Skeletal muscle satellite cell (primary cell): ENCODE data around the gene TMEM44.
A peak's percentile ranks its signal among the peaks of the same experiment; 100 is the strongest.

Experiments used
- H3K27me3 ChIP-seq: 2 replicates; pipeline ENCODE4 v1.7.0; 2013; ENCODE audit warnings: low read length; ENCODE audit not compliant: control insufficient read depth, insufficient read depth
- H3K36me3 ChIP-seq: 2 replicates; pipeline ENCODE4 v1.7.0; 2013; ENCODE audit warnings: mild to moderate bottlenecking, control low read depth, low read length; ENCODE audit not compliant: insufficient read depth
- H3K4me1 ChIP-seq: 2 replicates; pipeline ENCODE4 v1.7.0; 2013; ENCODE audit warnings: low read length; ENCODE audit not compliant: control insufficient read depth, insufficient read depth
- H3K4me2 ChIP-seq: 2 replicates; pipeline ENCODE4 v1.7.0; 2013; ENCODE audit warnings: mild to moderate bottlenecking, low read length
- H3K4me3 ChIP-seq: 2 replicates; pipeline ENCODE4 v1.7.0; 2013; ENCODE audit warnings: low read length
- H3K9ac ChIP-seq: 2 replicates; pipeline ENCODE4 v1.7.0; 2013; ENCODE audit warnings: mild to moderate bottlenecking, low read depth, low read length, moderate library complexity
- H3K9me3 ChIP-seq: replicated peaks from 2 replicates; pipeline ENCODE4 v1.7.0; 2013; ENCODE audit warnings: mild to moderate bottlenecking, control low read depth, low read length

TMEM44 gene

GRCh38 chr3:194561306-194561974, 71.8 kb downstream of the TMEM44 start:
- H3K27me3 ChIP-seq, result no peaks in the 10 kb centered on the region
- H3K4me3 ChIP-seq, result no peak overlapping the region
- H3K9ac ChIP-seq, result no peak overlapping the region

GRCh38 chr3:194560047-194560446, 73.2 kb downstream of the TMEM44 start:
- peaks cover 15% of the 10 kb centered on the region for H3K4me1 ChIP-seq
- H3K9me3 ChIP-seq, result no peaks in the 10 kb centered on the region
- H3K9ac ChIP-seq, result no peak overlapping the region
- H3K4me2 ChIP-seq, result no peak overlapping the region
- no peaks in the 10 kb centered on the region for H3K27me3 ChIP-seq
- no peak overlapping the region for H3K4me3 ChIP-seq
- no peaks in the 10 kb centered on the region for H3K36me3 ChIP-seq

More at GRCh38 chr3:194561306-194561974, 71.8 kb downstream of the TMEM44 start:
- H3K9me3 ChIP-seq, result no peaks in the 10 kb centered on the region
- peaks cover 19% of the 10 kb centered on the region for H3K4me1 ChIP-seq
- H3K36me3 ChIP-seq, result no peaks in the 10 kb centered on the region
- H3K4me2 ChIP-seq, result no peak overlapping the region

GRCh38 chr3:194559530-194559929, 73.7 kb downstream of the TMEM44 start:
- no peak overlapping the region for H3K4me2 ChIP-seq
- no peak overlapping the region for H3K9ac ChIP-seq
- H3K9me3 ChIP-seq, result no peaks in the 10 kb centered on the region
- no peak overlapping the region for H3K4me3 ChIP-seq
- H3K36me3 ChIP-seq, result no peaks in the 10 kb centered on the region
- no peaks in the 10 kb centered on the region for H3K27me3 ChIP-seq
- peaks cover 20% of the 10 kb centered on the region for H3K4me1 ChIP-seq

GRCh38 chr3:194556086-194557056, 76.8 kb downstream of the TMEM44 start:
- Histone ChIP-seq H3K4me1 (peaks cover 23% of the 10 kb centered on the region), H3K9ac (no peak overlapping the region), H3K27me3 (no peaks in the 10 kb centered on the region), H3K4me2 (peak overlapping the region; percentile 53), H3K36me3 (no peaks in the 10 kb centered on the region), H3K4me3 (peak overlapping the region; percentile 28), H3K9me3 (no peaks in the 10 kb centered on the region)

- H3K4me3 ChIP-seq, result no peak overlapping the region
- H3K9me3 ChIP-seq, result no peaks in the 10 kb centered on the region
- no peak overlapping the region for H3K9ac ChIP-seq
- no peaks in the 10 kb centered on the region for H3K36me3 ChIP-seq
- H3K27me3 ChIP-seq, result no peaks in the 10 kb centered on the region
- H3K4me2 ChIP-seq, result no peak overlapping the region
- H3K4me1 ChIP-seq, result peaks cover 20% of the 10 kb centered on the region
Observed at GRCh38 chr3:194555175-194556062, 77.8 kb downstream of the TMEM44 start.

GRCh38 chr3:194554473-194555123, 78.6 kb downstream of the TMEM44 start:
- Histone ChIP-seq H3K27me3 (no peaks in the 10 kb centered on the region), H3K4me3 (no peak overlapping the region), H3K9me3 (no peaks in the 10 kb centered on the region), H3K36me3 (no peaks in the 10 kb centered on the region), H3K4me1 (peaks cover 20% of the 10 kb centered on the region), H3K4me2 (no peak overlapping the region), H3K9ac (no peak overlapping the region)

- H3K9ac ChIP-seq, result no peak overlapping the region
- no peak overlapping the region for H3K4me3 ChIP-seq
- H3K27me3 ChIP-seq, result no peaks in the 10 kb centered on the region
- H3K9me3 ChIP-seq, result no peaks in the 10 kb centered on the region
- H3K4me1 ChIP-seq, result peaks cover 20% of the 10 kb centered on the region
- no peak overlapping the region for H3K4me2 ChIP-seq
- no peaks in the 10 kb centered on the region for H3K36me3 ChIP-seq
Observed at GRCh38 chr3:194552327-194552949, 80.8 kb downstream of the TMEM44 start.

GRCh38 chr3:194549853-194550252, 83.4 kb downstream of the TMEM44 start:
- peaks cover 6% of the 10 kb centered on the region for H3K4me1 ChIP-seq
- H3K36me3 ChIP-seq, result no peaks in the 10 kb centered on the region
- H3K4me2 ChIP-seq, result no peak overlapping the region
- H3K27me3 ChIP-seq, result no peaks in the 10 kb centered on the region
- no peak overlapping the region for H3K9ac ChIP-seq
- H3K9me3 ChIP-seq, result no peaks in the 10 kb centered on the region
- H3K4me3 ChIP-seq, result no peak overlapping the region

GRCh38 chr3:194548346-194549321, 84.6 kb downstream of the TMEM44 start:
- no peaks in the 10 kb centered on the region for H3K36me3 ChIP-seq
- no peak overlapping the region for H3K9ac ChIP-seq
- no peak overlapping the region for H3K4me3 ChIP-seq
- no peaks in the 10 kb centered on the region for H3K27me3 ChIP-seq
- H3K9me3 ChIP-seq, result no peaks in the 10 kb centered on the region
- H3K4me2 ChIP-seq, result no peak overlapping the region
- H3K4me1 ChIP-seq, result no peaks in the 10 kb centered on the region

GRCh38 chr3:194547042-194547441, 86.2 kb downstream of the TMEM44 start:
- Histone ChIP-seq H3K36me3 (no peaks in the 10 kb centered on the region), H3K9ac (no peak overlapping the region), H3K27me3 (no peaks in the 10 kb centered on the region), H3K4me3 (no peak overlapping the region), H3K9me3 (no peaks in the 10 kb centered on the region), H3K4me2 (no peak overlapping the region), H3K4me1 (no peaks in the 10 kb centered on the region)
